H1 (cell line): ENCODE results near the gene CUL2. TPM values are rescaled to one million over a fixed set of nuclear protein-coding genes. Genes with fewer than 3 reads are reported as not detected.
"Not testable (repeated sequence)": the region's sequence is repeated elsewhere in the genome, so short reads cannot be mapped to it uniquely, and the experiment has no call there.

Experiments
- CTCF ChIA-PET: fragments of 300-600 bp; sonication (Branson Sonifier 250); formaldehyde crosslinking; loops from one replicate; lab custom pipeline; 2021; ENCODE audit not compliant: partially characterized antibody; lab: Charles Lee
- POLR2A ChIA-PET: fragments of 300-600 bp; sonication (Branson Sonifier 250); formaldehyde crosslinking; loops from one replicate; lab custom pipeline; 2021; ENCODE audit warnings: inconsistent platforms; ENCODE audit not compliant: partially characterized antibody; lab: Charles Lee
- DNase-seq, 2 experiments: peaks; one replicate each; pipeline versions ENCODE4 v3.0.0 to v3.0.0-alpha.2; 2010 to 2022; ENCODE audit warnings: low spot score in 2 of 2, low read depth in 1 of 2, mixed read lengths in 1 of 2
- FAIRE-seq: peaks from 2 replicates; lab custom pipeline; 2011; peaks lifted over from hg19 to GRCh38; lab: Jason Lieb, UNC
- H2AFZ ChIP-seq: 2 replicates; pipeline ENCODE4 v1.8.1; 2012; ENCODE audit warnings: low read length, inconsistent platforms
- H2AK5ac ChIP-seq: 2 replicates; pipeline ENCODE4 v1.6.1; 2013; ENCODE audit warnings: low read depth, low read length
- H2BK120ac ChIP-seq: replicated peaks from 2 replicates; pipeline ENCODE3; 2013; ENCODE audit warnings: low read depth, low read length, inconsistent platforms
- H2BK12ac ChIP-seq: 2 replicates; pipeline ENCODE4 v1.6.1; 2013; ENCODE audit warnings: low read depth, low read length
- H2BK15ac ChIP-seq: 2 replicates; pipeline ENCODE4 v1.6.1; 2013; ENCODE audit warnings: low read length
- H2BK20ac ChIP-seq: 2 replicates; pipeline ENCODE4 v1.6.1; 2013; ENCODE audit warnings: low read length
- H2BK5ac ChIP-seq: 2 replicates; pipeline ENCODE4 v1.6.1; 2013; ENCODE audit warnings: low read depth, low read length
- H3K14ac ChIP-seq: 2 replicates; pipeline ENCODE4 v1.6.1; 2013; ENCODE audit warnings: inconsistent platforms; ENCODE audit not compliant: insufficient read length
- H3K18ac ChIP-seq: 2 replicates; pipeline ENCODE4 v1.6.1; 2013; ENCODE audit warnings: low read length; ENCODE audit errors: extremely low read depth
- H3K23ac ChIP-seq: 2 replicates; pipeline ENCODE4 v1.6.1; 2013; ENCODE audit warnings: inconsistent platforms; ENCODE audit not compliant: insufficient read length
- H3K23me2 ChIP-seq: 2 replicates; pipeline ENCODE4 v1.6.1; 2013; ENCODE audit warnings: low read depth, low read length
- H3K27ac ChIP-seq: 2 replicates; pipeline ENCODE4 v1.6.1; 2011; ENCODE audit warnings: low read depth, low read length, inconsistent platforms
- H3K27me3 ChIP-seq, 4 experiments: replicated peaks in 1 of 4; 1 replicate in 1 of 4; 2 replicates in 3 of 4; pipeline versions ENCODE4 v1.6.1 to v1.8.1; 2011 to 2013; ENCODE audit warnings: low read length in 3 of 4, mild to moderate bottlenecking in 3 of 4, inconsistent platforms in 2 of 4, mixed read lengths in 2 of 4, moderate library complexity in 1 of 4; ENCODE audit not compliant: control insufficient read depth in 3 of 4, insufficient read depth in 3 of 4; ENCODE audit errors: extremely low read depth in 1 of 4
- H3K36me3 ChIP-seq, 4 experiments: 2 replicates each; pipeline versions ENCODE4 v1.6.1 to v1.8.1; 2011 to 2013; ENCODE audit warnings: mild to moderate bottlenecking in 4 of 4, low read length in 3 of 4, moderate library complexity in 2 of 4, control low read depth in 1 of 4, inconsistent platforms in 1 of 4; ENCODE audit not compliant: insufficient read depth in 4 of 4, control insufficient read depth in 2 of 4
- H3K4ac ChIP-seq: replicated peaks from 2 replicates; pipeline ENCODE3; 2013; ENCODE audit warnings: low read length, low read depth, mixed read lengths, inconsistent platforms; ENCODE audit not compliant: insufficient read length
- H3K4me1 ChIP-seq, 4 experiments: replicated peaks in 1 of 4; 1 replicate in 1 of 4; 2 replicates in 3 of 4; pipeline versions ENCODE4 v1.6.1 to v1.8.1; 2011 to 2013; ENCODE audit warnings: low read length in 3 of 4, inconsistent platforms in 2 of 4, mixed read lengths in 1 of 4; ENCODE audit not compliant: insufficient read depth in 4 of 4, control insufficient read depth in 3 of 4
- H3K4me2 ChIP-seq, 2 experiments: 2 replicates each; pipeline versions ENCODE4 v1.6.1 to v1.8.1; 2011 to 2013; ENCODE audit warnings: low read depth in 2 of 2, low read length in 2 of 2, control low read depth in 1 of 2, inconsistent platforms in 1 of 2, mild to moderate bottlenecking in 1 of 2; ENCODE audit not compliant: insufficient read depth in 1 of 2
- H3K4me3 ChIP-seq, 4 experiments: fragments of 200-600, 300-600 bp in 1 of 4; sonication (generic), shearing (Covaris generic), sonication (Bioruptor Twin) in 1 of 4; 2 replicates each; pipeline versions ENCODE4 v1.5.1 to v1.8.1; 2011 to 2016; ENCODE audit warnings: low read length in 4 of 4, low read depth in 3 of 4, control low read depth in 2 of 4, inconsistent platforms in 2 of 4, mild to moderate bottlenecking in 2 of 4, mixed read lengths in 1 of 4, moderate library complexity in 1 of 4; ENCODE audit not compliant: insufficient read depth in 2 of 4; ENCODE audit errors: extremely low read depth in 1 of 4
- H3K56ac ChIP-seq: replicated peaks from 2 replicates; pipeline ENCODE3; 2013; ENCODE audit warnings: low read depth, mild to moderate bottlenecking, mixed read lengths, low read length, inconsistent platforms; ENCODE audit not compliant: insufficient read length
- H3K79me1 ChIP-seq: 2 replicates; pipeline ENCODE4 v1.6.1; 2013; ENCODE audit warnings: low read depth, low read length, control low read depth
- H3K79me2 ChIP-seq, 2 experiments: 2 replicates each; pipeline versions ENCODE4 v1.6.1 to v1.8.1; 2012 to 2013; ENCODE audit warnings: low read length in 2 of 2, mild to moderate bottlenecking in 2 of 2, inconsistent platforms in 1 of 2; ENCODE audit not compliant: insufficient read depth in 2 of 2, control insufficient read depth in 1 of 2
- H3K9ac ChIP-seq, 4 experiments: replicated peaks in 1 of 4; 1 replicate in 1 of 4; 2 replicates in 3 of 4; pipeline versions ENCODE4 v1.6.1 to v1.8.1; 2011 to 2013; ENCODE audit warnings: low read depth in 3 of 4, low read length in 3 of 4, control low read depth in 2 of 4, mild to moderate bottlenecking in 2 of 4, moderate library complexity in 2 of 4, inconsistent platforms in 1 of 4; ENCODE audit errors: extremely low read depth in 1 of 4
- H3K9me3 ChIP-seq, 2 experiments: 2 replicates each; pipeline versions ENCODE4 v1.6.1 to v1.8.1; 2012 to 2013; ENCODE audit warnings: mild to moderate bottlenecking in 2 of 2, moderate library complexity in 2 of 2, control low read depth in 1 of 2, inconsistent platforms in 1 of 2, low read depth in 1 of 2, low read length in 1 of 2, mixed read lengths in 1 of 2; ENCODE audit not compliant: insufficient read depth in 2 of 2
- H4K20me1 ChIP-seq, 2 experiments: replicated peaks in 1 of 2; 2 replicates each; pipeline versions ENCODE3 to v1.8.1; 2011 to 2013; ENCODE audit warnings: inconsistent platforms in 2 of 2, low read length in 2 of 2, mild to moderate bottlenecking in 1 of 2; ENCODE audit not compliant: insufficient read depth in 2 of 2, control insufficient read depth in 1 of 2
- H4K5ac ChIP-seq: 2 replicates; pipeline ENCODE4 v1.6.1; 2013; ENCODE audit warnings: low read length, low read depth, mixed read lengths, inconsistent platforms; ENCODE audit not compliant: insufficient read length
- H4K8ac ChIP-seq: 2 replicates; pipeline ENCODE4 v1.8.0; 2013; ENCODE audit warnings: mild to moderate bottlenecking, moderate library complexity, low read length, inconsistent platforms; ENCODE audit not compliant: insufficient read depth; ENCODE audit errors: extremely low read depth
- H4K91ac ChIP-seq: replicated peaks from 2 replicates; pipeline ENCODE3; 2013; ENCODE audit warnings: low read length, mixed read lengths, inconsistent platforms; ENCODE audit not compliant: insufficient read length
- WGBS, 2 experiments: shearing (Covaris generic) in 1 of 2; methylation state at CpG; one replicate each; pipeline versions ENCODE4 v1.1.6 to v1.1.7; 2013 to 2015; ENCODE audit warnings: low lambda C conversion rate in 2 of 2, mixed read lengths in 2 of 2, inconsistent platforms in 1 of 2, low coverage in 1 of 2, missing lambda C conversion rate in 1 of 2; ENCODE audit not compliant: insufficient replicate concordance in 2 of 2, insufficient coverage in 1 of 2, insufficient read length in 1 of 2; ENCODE audit errors: extremely low coverage in 1 of 2, missing lambda C conversion rate in 1 of 2; 5-methylcytosine and 5-hydroxymethylcytosine counted together
- polyA plus RNA-seq, 7 experiments: library from polyadenylated mRNA; depleted of rRNA in 3 of 7; stranded (reverse) in 5 of 7; unstranded in 2 of 7; fragments of >200 nt in 5 of 7; fragments of 200-250 nt in 2 of 7; gene quantifications; 1 replicate in 5 of 7; 2 replicates in 1 of 7; 4 replicates in 1 of 7; pipeline versions ENCODE4 v1.2.1 to v1.2.3, GENCODE V29; 2011 to 2013; ENCODE audit warnings: missing spikeins in 2 of 7, mixed read lengths in 2 of 7
- total RNA-seq: library from RNA; stranded (reverse); fragmentation: NEBNext Ultra II Directional; extraction: Animal tissue kit (Norgen Biotek cat#: 25700); gene quantifications from 2 replicates; pipeline ENCODE4 v1.2.1, GENCODE V29; 2021

CUL2 gene
- total and polyA plus RNA-seq, 2 of the 8 experiments (the other 6 are each of a cell fraction or from before 2014, with no cell fraction given), result 10.2 to 43.1 TPM

DNA sequence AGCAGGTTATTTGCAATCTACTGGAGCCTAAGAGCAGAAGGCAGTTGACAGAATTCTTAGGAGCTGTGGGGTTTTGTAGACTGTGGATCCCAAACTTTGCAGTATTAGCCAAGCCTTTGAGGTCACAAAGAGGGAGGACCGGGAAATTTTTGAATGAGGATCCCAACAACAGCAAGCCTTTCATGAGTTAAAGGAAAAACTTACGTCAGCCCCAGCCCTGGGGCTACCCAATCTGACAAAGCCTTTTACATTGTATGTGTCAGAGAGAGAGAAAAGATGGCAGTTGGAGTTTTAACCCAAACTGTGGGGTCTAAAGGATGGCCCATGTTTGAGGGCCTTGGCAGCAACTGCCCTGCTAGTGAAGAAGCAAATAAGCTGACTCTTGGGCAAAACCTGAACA lies 117.5 kb downstream of the CUL2 start:
- WGBS, 2 experiments, result 44% methylated on average over 2 of the region's 2 CpGs; no CpG with 5 or more reads in 1 of the 2 experiments
- POLR2A ChIA-PET, H2AK5ac ChIP-seq: not testable (repeated sequence)

More for the DNA sequence above, 117.5 kb downstream of the CUL2 start:
- DNase-seq, H3K56ac ChIP-seq, H3K4me3 ChIP-seq, H2AFZ ChIP-seq, H3K4ac ChIP-seq, H2BK20ac ChIP-seq, H3K79me1 ChIP-seq, H3K18ac ChIP-seq, H3K9me3 ChIP-seq, H3K27ac ChIP-seq, H3K23ac ChIP-seq, H2BK15ac ChIP-seq, H3K36me3 ChIP-seq, H3K27me3 ChIP-seq, H3K4me1 ChIP-seq, H4K20me1 ChIP-seq, H3K79me2 ChIP-seq, H3K9ac ChIP-seq, H2BK12ac ChIP-seq, H4K5ac ChIP-seq, H2BK120ac ChIP-seq, H4K91ac ChIP-seq, H3K4me2 ChIP-seq, FAIRE-seq, H2BK5ac ChIP-seq, H3K23me2 ChIP-seq, H4K8ac ChIP-seq, H3K14ac ChIP-seq: not testable (repeated sequence)
- CTCF ChIA-PET, result interaction anchor here (1.3 kb wide), 2 partner anchors 15 to 239 kb away, joined by 3 read pairs; no protein-coding TSS in a partner anchor
